Midbrain (tissue), 1 donor: ENCODE data around the gene IL4R.
"Not testable (repeated sequence)": the region's sequence is repeated elsewhere in the genome, so short reads cannot be mapped to it uniquely, and the experiment has no call there.

Experiments used
- DNase-seq: peaks from one replicate; lab custom pipeline; 2025; lab: John Stamatoyannopoulos, UW

Gene IL4R

GRCh38 chr16:27329376-27330079 lies 15.8 kb downstream of the IL4R start:
- not testable (repeated sequence) for DNase-seq

DNA sequence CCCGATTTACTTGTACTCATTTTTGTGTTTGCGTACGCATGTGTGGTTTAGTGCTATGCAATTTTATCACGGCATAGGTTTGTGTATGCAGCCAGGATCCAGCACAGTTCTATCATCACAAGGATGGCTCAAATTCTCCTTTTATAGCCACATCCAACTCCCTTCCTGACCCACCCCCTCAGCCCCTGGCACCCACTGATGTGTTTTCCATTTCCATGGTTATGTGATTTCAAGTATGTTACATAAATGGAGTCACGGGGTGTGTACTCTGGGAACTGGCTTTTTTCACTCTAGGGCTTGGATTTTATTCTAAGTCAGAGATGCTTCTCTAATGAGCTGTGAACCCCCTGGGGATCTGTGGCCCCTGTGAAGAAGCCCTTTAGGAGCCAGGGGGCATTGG lies 16.8 kb downstream of the IL4R start:
- DNase-seq: no peak

GRCh38 chr16:27332105-27332504 lies 18.3 kb downstream of the IL4R start:
- no peak for DNase-seq

GRCh38 chr16:27333104-27333503 lies 19.3 kb downstream of the IL4R start:
- no peak for DNase-seq

DNA sequence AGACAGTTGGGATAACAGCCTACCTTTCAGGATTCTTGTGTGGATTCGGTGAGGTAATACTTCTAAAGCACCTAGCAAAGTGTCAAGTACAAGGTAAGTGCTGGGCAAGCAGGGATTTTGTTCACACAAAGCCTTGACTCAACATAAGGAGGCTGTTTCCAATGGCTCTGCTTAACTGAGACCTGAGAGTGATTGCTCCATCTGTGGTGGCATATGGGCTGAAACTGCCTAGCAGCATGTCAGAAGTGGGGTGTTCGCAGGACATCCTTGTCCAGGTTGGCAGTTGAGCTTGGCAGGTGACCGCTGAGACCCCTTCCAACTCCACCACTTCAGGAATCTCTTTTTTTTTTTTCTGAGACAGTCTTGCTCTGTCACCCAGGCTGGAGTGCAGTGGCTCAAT lies 19.8 kb downstream of the IL4R start:
- DNase-seq: no peak

- no peak for DNase-seq
Observed at GRCh38 chr16:27334192-27334764, 20.5 kb downstream of the IL4R start.

DNA sequence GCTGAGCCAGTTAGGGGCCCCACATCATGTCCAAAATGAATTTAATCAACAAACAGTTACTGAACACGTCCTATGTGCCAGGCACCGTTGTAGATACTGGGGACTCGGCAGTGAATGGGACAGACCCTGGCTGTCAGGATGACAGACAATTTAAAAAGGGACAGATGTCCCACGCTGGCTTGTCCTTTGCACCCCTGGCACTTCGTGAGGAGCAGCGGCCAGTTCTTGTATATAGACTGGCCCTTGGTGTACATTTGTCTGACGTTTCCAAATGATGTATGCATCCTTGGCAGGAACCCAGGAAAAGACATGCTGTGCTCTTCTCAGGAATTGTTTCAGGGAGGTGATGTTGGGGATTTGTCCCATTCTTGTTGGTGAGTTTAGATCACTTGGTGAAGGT lies 21.1 kb downstream of the IL4R start:
- DNase-seq: no peak

DNA sequence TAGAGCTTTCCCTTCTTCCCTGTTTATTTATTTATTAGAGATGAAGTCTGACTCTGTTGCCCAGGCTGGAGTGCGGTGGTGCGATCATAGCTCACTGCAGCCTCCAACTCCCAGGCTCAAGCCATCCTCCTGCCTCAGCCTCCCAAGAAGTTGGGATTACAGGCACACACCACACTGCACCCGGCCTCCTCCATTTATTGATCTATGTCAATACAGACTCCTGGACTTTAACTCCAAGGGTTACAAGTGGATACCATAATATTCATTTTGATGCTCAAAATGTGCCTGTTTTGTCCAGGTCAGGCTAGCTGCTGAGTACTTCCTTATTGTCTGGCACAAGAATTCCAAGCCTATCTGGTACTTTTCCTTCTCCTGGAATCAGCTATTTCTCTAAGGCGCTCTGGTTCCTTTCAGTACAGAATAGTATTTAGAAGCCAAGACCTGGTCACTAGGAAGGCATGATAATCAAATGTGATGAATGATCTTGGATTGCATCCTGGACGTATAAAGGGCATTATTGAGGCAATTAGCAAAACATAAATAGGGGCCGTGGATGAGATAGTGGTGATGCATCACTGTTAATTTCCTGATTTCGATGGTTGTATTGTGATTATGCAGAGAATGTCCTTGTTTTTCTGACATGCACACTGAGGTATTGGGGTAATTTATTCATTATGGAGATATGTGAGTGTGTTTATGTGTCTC lies 21.7 kb downstream of the IL4R start:
- no peak for DNase-seq

DNA sequence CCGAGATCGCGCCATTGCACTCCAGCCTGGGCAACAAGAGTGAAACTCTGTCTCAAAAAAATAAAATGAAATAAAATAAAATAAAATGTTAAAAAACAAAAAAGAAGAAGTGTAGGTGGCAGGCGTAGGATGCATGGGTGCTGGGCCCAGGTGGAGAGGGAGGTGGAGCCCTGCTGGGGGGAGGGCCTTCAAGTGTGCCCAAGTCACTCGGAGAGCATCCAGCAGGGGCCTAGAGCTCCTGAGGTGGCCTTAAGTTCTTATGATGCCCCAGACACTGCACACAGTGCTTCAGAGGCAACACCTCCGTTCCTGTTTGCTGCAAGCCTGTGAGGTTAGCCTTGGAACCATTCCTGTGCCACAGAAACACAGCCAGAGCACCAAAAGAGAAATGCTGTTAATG lies 23.2 kb downstream of the IL4R start:
- DNase-seq: no peak

GRCh38 chr16:27339180-27339579 lies 25.4 kb downstream of the IL4R start:
- DNase-seq: no peak

GRCh38 chr16:27340654-27341053 lies 26.9 kb downstream of the IL4R start:
- DNase-seq: no peak

GRCh38 chr16:27341549-27341948 lies 27.8 kb downstream of the IL4R start:
- DNase-seq: no peak

GRCh38 chr16:27341971-27342370 lies 28.2 kb downstream of the IL4R start:
- no peak for DNase-seq

DNA sequence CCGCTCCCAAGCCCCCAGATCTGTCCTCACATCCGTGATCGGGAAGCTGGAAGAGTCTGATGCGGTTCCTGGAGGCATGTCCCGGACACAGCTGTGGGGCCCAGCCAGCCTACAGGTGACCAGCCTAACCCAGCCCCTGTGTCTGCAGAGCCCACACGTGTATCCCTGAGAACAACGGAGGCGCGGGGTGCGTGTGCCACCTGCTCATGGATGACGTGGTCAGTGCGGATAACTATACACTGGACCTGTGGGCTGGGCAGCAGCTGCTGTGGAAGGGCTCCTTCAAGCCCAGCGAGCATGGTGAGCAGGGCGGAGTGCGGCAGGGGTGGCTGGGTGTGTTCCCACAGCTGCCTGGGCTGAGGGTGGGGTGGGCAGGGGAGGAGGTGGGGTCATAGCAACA lies 30.9 kb downstream of the IL4R start:
- no peak for DNase-seq

DNA sequence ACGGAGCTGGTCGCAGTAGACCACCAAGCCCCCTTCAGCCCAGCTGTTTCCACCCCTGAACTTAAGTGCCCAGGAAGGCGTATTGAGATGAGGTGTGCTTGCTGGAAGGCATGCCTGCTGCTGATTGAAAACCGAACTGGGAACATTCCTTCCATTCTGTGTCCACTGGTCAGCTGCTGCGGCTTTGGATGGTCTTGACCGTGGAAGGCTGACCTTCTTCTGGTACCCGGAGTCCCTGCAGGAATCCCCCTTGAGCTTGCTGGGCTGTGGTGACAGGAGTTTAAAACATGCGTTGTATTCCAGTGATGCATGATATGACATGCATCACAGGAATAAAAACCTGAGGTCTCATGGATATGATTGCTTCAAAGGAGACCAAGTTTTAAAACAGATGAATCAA lies 31.4 kb downstream of the IL4R start:
- no peak for DNase-seq

- DNase-seq: no peak
Observed at GRCh38 chr16:27346819-27347218, 33.0 kb downstream of the IL4R start.

DNA sequence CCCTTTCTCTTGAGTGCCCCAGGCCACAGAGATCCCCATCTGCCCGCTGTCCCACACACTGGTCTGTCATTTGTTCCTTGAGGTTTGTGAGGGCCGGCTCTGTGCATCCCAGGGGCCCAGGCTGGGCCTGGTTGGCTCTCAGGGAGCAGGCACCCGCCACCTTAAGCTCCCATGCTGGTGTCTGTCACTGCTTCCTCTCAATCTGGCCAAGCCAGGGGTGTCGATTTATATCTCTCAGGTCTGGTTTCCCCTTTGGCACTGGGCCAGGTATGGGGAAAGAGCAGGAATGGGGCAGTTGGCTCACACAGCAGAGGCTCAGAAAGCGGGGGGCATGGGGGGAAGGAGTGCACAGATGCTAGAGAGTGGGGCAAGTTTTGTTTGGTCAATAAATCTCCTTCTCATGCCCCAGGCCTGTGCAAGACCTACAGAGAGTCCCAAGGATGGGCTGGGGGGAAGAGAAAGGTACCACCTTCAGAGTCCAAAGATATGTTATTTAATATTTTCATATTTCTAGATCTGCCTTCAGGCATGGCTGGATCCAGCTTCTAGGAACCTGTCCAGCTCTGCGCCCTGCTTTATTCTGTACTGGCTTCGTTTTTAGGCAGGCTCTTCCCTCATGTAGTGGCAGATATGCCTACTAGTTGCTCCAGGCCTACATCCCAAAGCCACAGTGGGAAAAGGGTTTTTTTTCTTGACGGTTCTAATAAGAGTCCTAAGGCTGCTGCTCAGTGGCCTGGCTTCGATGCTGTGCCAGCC lies 34.3 kb downstream of the IL4R start:
- no peak for DNase-seq

DNA sequence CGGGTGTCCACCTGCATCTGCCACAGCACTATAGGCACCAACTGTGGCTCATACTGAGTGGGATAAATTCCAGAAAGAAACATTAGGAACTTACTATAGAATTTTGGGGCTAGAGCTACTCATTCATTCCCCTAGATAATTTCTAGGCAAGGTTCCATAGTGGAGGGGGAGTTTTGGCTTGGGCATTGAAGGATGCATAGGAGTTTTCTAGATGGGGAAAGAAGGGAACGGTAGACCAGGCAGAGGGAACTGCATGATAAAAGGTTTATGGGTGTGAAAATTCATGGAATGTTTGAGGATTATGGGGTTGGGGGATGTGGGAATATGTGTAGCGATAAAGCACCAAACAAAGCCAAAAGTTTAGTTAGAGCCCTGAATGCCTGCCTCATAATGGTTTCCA lies 35.5 kb downstream of the IL4R start:
- DNase-seq: no peak

DNA sequence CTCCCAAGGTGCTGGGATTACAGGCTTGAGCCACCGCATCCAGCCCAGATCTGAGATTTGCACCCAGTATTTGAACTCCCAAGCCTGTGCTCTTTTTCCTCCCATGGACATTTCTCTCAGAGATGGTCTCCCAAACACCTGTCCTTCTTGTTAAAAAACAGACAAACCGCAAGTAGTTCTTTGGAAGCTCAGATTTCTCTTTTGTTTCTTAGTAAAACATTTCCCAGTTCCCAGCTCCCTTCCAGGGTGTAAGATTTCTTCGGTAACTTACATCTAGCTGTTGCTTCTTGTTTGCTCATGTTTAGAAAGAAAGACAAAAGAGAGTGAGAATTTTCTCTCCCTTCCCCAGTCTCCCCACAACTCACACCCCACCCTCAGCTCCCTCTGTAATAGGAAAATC lies 36.2 kb downstream of the IL4R start:
- DNase-seq: no peak

DNA sequence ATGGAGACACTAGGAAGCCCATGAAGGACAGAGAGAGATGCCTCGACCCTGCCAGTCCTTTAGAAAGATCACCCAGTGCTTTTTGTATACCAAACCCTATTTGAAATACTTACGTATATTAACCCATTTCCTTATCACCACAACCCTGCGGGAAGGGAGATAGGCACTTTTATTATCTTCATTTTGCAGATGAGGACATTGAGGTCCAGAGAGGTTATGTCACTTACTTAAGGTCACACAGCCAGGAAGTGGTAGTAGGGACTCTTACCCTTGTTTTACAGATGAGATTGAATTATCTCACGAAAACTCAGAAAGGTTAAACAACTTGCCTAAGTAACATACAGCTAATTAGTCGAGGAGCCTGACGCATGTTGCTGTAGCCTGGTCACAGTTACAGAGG lies 38.2 kb downstream of the IL4R start:
- DNase-seq: no peak

DNA sequence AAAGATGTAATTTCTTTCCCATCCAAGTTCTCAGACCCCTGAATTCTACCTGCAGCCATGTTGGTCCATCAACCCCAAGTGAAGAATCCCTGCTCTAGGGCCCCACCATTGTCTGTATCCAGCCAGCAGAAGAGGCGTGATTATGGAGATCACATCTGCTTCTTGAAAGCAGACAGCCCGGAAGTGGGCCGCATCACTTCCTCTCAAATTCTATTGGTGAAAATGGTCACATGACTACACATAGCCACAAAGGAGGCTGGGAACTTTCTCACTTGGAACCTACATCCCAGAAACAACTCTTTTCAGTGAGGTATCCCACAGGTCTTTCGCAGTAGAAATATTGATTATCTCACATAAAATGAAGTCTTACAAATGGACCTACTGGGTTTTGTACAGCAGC lies 40.1 kb downstream of the IL4R start:
- DNase-seq: no peak

GRCh38 chr16:27355610-27356009 lies 41.8 kb downstream of the IL4R start:
- no peak for DNase-seq

GRCh38 chr16:27356794-27357193 lies 43.0 kb downstream of the IL4R start:
- DNase-seq: no peak
